ENCODE data around the gene ACACB.
"Not testable (repeated sequence)": the region's sequence is repeated elsewhere in the genome, so short reads cannot be mapped to it uniquely, and the experiment has no call there.

The ACACB gene

GRCh38 chr12:109170324-109170723 lies 53.9 kb downstream of the ACACB start:
- H3K9me3 ChIP-seq (ENCODE audit: control insufficient read depth, insufficient read depth, low read length), result no peaks in the 10 kb centered on the region
- no peaks in the 10 kb centered on the region for H3K27me3 ChIP-seq (ENCODE audit: control insufficient read depth, insufficient read depth, low read length)
- H3K4me3 ChIP-seq (ENCODE audit: low read length), result no peak overlapping the region
- H3K4me1 ChIP-seq (ENCODE audit: control insufficient read depth, insufficient read depth, low read length), result no peaks in the 10 kb centered on the region
- DNase-seq (ENCODE audit: low read depth, low spot score), result no peak
- peaks cover 4% of the 10 kb centered on the region; the same call in 1 of the 2 replicates for H3K36me3 ChIP-seq (ENCODE audit: control insufficient read depth, insufficient read depth, low read length)
- WGBS (ENCODE audit: insufficient coverage, insufficient read length), result no CpG with 5 or more reads among the region's 7 CpGs
- no peak overlapping the region for H3K27ac ChIP-seq (ENCODE audit: low read length)

DNA sequence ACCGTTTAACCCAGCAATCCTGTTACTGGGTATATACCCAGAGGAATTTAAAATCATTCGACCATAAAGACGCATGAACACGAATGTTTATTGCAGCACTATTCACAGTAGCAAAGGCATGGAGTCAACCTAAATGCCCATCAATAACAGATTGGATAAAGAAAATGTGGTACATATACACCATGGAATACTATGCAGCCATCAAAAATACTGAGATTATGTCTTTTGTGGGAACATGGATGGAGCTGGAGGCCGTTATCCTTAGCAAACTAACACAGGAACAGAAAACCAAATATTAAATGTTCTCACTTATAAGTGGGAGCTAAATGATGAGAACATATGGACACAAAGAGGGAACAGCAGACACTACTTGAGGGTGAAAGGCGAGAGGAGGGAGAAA lies 56.4 kb downstream of the ACACB start:
- not testable (repeated sequence) for H3K4me3 ChIP-seq (ENCODE audit: low read length); H3K27me3 ChIP-seq (ENCODE audit: control insufficient read depth, insufficient read depth, low read length); H3K36me3 ChIP-seq (ENCODE audit: control insufficient read depth, insufficient read depth, low read length); H3K4me1 ChIP-seq (ENCODE audit: control insufficient read depth, insufficient read depth, low read length); H3K27ac ChIP-seq (ENCODE audit: low read length); H3K9me3 ChIP-seq (ENCODE audit: control insufficient read depth, insufficient read depth, low read length); DNase-seq (ENCODE audit: low read depth, low spot score)
- no CpG with 5 or more reads among the region's 6 CpGs for WGBS (ENCODE audit: insufficient coverage, insufficient read length)

DNA sequence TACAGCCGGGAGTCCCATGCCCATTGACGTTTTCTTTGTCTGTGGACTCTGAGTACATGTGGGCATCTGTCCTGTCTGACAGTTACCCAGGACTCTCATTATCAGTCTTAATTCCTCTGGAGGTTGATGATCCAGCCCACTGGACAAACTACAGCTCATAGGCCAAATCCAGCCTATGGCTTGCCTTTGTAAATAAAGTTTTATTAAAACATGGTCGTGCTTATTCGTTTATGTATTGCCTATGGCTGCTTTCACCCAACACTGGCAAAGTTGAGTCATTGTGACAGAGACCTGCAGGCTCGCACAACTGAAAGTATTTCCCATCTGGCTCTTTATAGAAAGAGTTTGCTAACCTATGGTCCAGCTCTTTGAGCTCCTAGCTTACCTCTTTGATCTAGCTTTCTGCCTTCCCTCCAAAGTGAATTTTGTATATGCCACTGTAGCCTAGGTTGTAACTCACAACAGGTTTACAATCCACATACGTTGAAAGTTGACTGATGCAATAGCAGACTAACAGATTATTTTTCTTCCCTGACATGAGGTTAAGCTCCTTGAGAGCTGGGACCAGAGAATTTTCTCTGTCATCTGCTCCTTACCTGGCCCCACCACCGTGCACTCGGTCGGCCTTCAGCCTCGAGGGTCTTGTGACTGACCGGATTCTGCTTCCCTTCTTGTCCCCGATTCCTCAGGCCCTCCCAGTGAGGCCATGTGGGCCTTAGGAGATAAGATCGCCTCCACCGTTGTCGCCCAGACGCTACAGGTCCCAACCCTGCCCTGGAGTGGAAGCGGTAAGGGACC lies 57.3 kb downstream of the ACACB start:
- no peak for DNase-seq (ENCODE audit: low read depth, low spot score)
- Histone ChIP-seq H3K9me3 (ENCODE audit: control insufficient read depth, insufficient read depth, low read length) (no peaks in the 10 kb centered on the region), H3K27ac (ENCODE audit: low read length) (no peak overlapping the region), H3K27me3 (ENCODE audit: control insufficient read depth, insufficient read depth, low read length) (no peaks in the 10 kb centered on the region), H3K4me3 (ENCODE audit: low read length) (no peak overlapping the region), H3K4me1 (ENCODE audit: control insufficient read depth, insufficient read depth, low read length) (no peaks in the 10 kb centered on the region), H3K36me3 (ENCODE audit: control insufficient read depth, insufficient read depth, low read length) (peaks cover 4% of the 10 kb centered on the region; the same call in 1 of the 2 replicates)
- no CpG with 5 or more reads among the region's 17 CpGs for WGBS (ENCODE audit: insufficient coverage, insufficient read length)

DNA sequence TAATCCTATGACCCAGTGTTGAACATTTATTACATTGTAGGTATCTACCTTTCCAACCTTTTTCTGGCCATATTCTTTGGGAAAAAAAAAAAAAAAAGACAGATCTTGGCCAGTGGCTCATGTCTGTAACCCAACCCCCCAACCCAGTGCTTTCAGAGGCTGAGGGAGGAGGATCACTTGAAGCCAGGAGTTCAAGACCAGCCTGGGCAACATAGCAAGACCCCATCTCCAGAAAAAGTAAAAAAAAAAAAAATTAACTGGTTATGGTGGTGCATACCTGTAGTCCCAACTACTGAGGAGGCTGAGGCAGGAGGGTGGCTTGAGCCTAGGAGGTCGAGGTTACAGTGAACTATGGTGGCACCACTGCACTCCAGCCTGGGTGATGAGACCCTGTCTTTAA lies 58.1 kb downstream of the ACACB start:
- H3K27ac ChIP-seq (ENCODE audit: low read length), result no peak overlapping the region
- H3K36me3 ChIP-seq (ENCODE audit: control insufficient read depth, insufficient read depth, low read length), result peaks cover 7% of the 10 kb centered on the region; the same call in 1 of the 2 replicates
- DNase-seq (ENCODE audit: low read depth, low spot score), result no peak
- H3K27me3 ChIP-seq (ENCODE audit: control insufficient read depth, insufficient read depth, low read length), result no peaks in the 10 kb centered on the region
- no peaks in the 10 kb centered on the region for H3K9me3 ChIP-seq (ENCODE audit: control insufficient read depth, insufficient read depth, low read length)
- no peak overlapping the region for H3K4me3 ChIP-seq (ENCODE audit: low read length)
- WGBS (ENCODE audit: insufficient coverage, insufficient read length), result no CpG with 5 or more reads among the region's 1 CpG
- no peaks in the 10 kb centered on the region for H3K4me1 ChIP-seq (ENCODE audit: control insufficient read depth, insufficient read depth, low read length)

DNA sequence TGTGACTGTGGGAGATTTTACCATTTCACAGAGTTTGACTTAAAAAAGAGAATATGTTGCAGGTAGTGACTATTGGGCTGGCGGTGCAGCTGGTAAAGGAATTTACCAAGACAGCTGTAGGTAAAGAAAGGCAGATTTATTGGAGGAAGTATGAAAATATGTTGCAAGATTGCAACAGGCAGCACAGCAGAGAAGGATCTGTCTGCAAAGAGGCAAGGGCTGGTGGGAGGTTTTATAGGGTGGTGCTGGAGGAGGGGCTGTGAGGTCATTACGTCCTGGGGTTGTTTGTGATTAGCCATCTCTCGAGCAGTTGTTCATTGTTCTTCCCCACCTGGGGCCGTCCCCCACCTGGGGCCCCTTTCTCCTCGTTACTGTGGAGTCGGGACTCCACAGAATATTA lies 62.1 kb downstream of the ACACB start:
- no peaks in the 10 kb centered on the region for H3K9me3 ChIP-seq (ENCODE audit: control insufficient read depth, insufficient read depth, low read length)
- H3K4me1 ChIP-seq (ENCODE audit: control insufficient read depth, insufficient read depth, low read length), result no peaks in the 10 kb centered on the region
- DNase-seq (ENCODE audit: low read depth, low spot score), result no peak
- peaks cover 3% of the 10 kb centered on the region; the same call in 1 of the 2 replicates for H3K36me3 ChIP-seq (ENCODE audit: control insufficient read depth, insufficient read depth, low read length)
- no peak overlapping the region for H3K27ac ChIP-seq (ENCODE audit: low read length)
- H3K27me3 ChIP-seq (ENCODE audit: control insufficient read depth, insufficient read depth, low read length), result no peaks in the 10 kb centered on the region
- WGBS (ENCODE audit: insufficient coverage, insufficient read length), result no CpG with 5 or more reads among the region's 6 CpGs
- H3K4me3 ChIP-seq (ENCODE audit: low read length), result no peak overlapping the region

GRCh38 chr12:109179927-109180326 lies 63.5 kb downstream of the ACACB start:
- Histone ChIP-seq H3K27ac (ENCODE audit: low read length) (no peak overlapping the region), H3K36me3 (ENCODE audit: control insufficient read depth, insufficient read depth, low read length) (peaks cover 3% of the 10 kb centered on the region; the same call in 1 of the 2 replicates), H3K4me1 (ENCODE audit: control insufficient read depth, insufficient read depth, low read length) (no peaks in the 10 kb centered on the region), H3K9me3 (ENCODE audit: control insufficient read depth, insufficient read depth, low read length) (no peaks in the 10 kb centered on the region), H3K27me3 (ENCODE audit: control insufficient read depth, insufficient read depth, low read length) (no peaks in the 10 kb centered on the region), H3K4me3 (ENCODE audit: low read length) (no peak overlapping the region)
- no CpG with 5 or more reads among the region's 6 CpGs for WGBS (ENCODE audit: insufficient coverage, insufficient read length)
- DNase-seq (ENCODE audit: low read depth, low spot score), result no peak

GRCh38 chr12:109182041-109182839 lies 65.9 kb downstream of the ACACB start:
- no peak overlapping the region for H3K27ac ChIP-seq (ENCODE audit: low read length)
- WGBS (ENCODE audit: insufficient coverage, insufficient read length), result no CpG with 5 or more reads among the region's 7 CpGs

DNA sequence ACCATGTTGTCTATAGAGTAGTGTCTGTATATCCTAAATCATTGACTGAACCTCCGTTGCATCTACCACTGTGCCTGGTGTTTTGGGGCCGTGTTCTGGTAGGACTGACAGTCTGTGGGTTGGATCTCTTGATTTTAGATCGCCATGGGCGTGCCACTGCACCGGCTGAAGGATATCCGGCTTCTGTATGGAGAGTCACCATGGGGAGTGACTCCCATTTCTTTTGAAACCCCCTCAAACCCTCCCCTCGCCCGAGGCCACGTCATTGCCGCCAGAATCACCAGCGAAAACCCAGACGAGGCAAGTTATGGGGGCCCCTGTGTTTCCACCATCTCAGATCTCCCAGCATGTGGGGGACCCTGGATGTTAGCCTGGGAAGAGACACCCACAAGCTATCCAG lies 69.1 kb downstream of the ACACB start:
- Histone ChIP-seq H3K4me1 (ENCODE audit: control insufficient read depth, insufficient read depth, low read length) (no peaks in the 10 kb centered on the region), H3K36me3 (ENCODE audit: control insufficient read depth, insufficient read depth, low read length) (no peaks in the 10 kb centered on the region; the same call in 1 of the 2 replicates), H3K9me3 (ENCODE audit: control insufficient read depth, insufficient read depth, low read length) (no peaks in the 10 kb centered on the region), H3K4me3 (ENCODE audit: low read length) (no peak overlapping the region), H3K27me3 (ENCODE audit: control insufficient read depth, insufficient read depth, low read length) (no peaks in the 10 kb centered on the region), H3K27ac (ENCODE audit: low read length) (no peak overlapping the region)
- DNase-seq (ENCODE audit: low read depth, low spot score), result no peak
- no CpG with 5 or more reads among the region's 12 CpGs for WGBS (ENCODE audit: insufficient coverage, insufficient read length)

More at GRCh38 chr12:109182041-109182839, 65.9 kb downstream of the ACACB start:
- Histone ChIP-seq H3K36me3 (ENCODE audit: control insufficient read depth, insufficient read depth, low read length) (peaks cover 3% of the 10 kb centered on the region; the same call in 1 of the 2 replicates), H3K27me3 (ENCODE audit: control insufficient read depth, insufficient read depth, low read length) (no peaks in the 10 kb centered on the region), H3K4me3 (ENCODE audit: low read length) (no peak overlapping the region), H3K4me1 (ENCODE audit: control insufficient read depth, insufficient read depth, low read length) (no peaks in the 10 kb centered on the region), H3K9me3 (ENCODE audit: control insufficient read depth, insufficient read depth, low read length) (no peaks in the 10 kb centered on the region)
- no peak for DNase-seq (ENCODE audit: low read depth, low spot score)

GRCh38 chr12:109186993-109187653 lies 70.7 kb downstream of the ACACB start:
- Histone ChIP-seq H3K27ac (ENCODE audit: low read length) (no peak overlapping the region), H3K4me3 (ENCODE audit: low read length) (no peak overlapping the region), H3K9me3 (ENCODE audit: control insufficient read depth, insufficient read depth, low read length) (no peaks in the 10 kb centered on the region), H3K4me1 (ENCODE audit: control insufficient read depth, insufficient read depth, low read length) (no peaks in the 10 kb centered on the region), H3K36me3 (ENCODE audit: control insufficient read depth, insufficient read depth, low read length) (no peaks in the 10 kb centered on the region; the same call in 1 of the 2 replicates), H3K27me3 (ENCODE audit: control insufficient read depth, insufficient read depth, low read length) (no peaks in the 10 kb centered on the region)
- 98% methylated on average over 3 of the region's 10 CpGs for WGBS (ENCODE audit: insufficient coverage, insufficient read length)
- no peak for DNase-seq (ENCODE audit: low read depth, low spot score)

- no peaks in the 10 kb centered on the region for H3K27me3 ChIP-seq (ENCODE audit: control insufficient read depth, insufficient read depth, low read length)
Observed at GRCh38 chr12:109188108-109188712, 71.8 kb downstream of the ACACB start.

More at GRCh38 chr12:109188108-109188712, 71.8 kb downstream of the ACACB start:
- Histone ChIP-seq H3K4me3 (ENCODE audit: low read length) (no peak overlapping the region), H3K27ac (ENCODE audit: low read length) (no peak overlapping the region), H3K4me1 (ENCODE audit: control insufficient read depth, insufficient read depth, low read length) (no peaks in the 10 kb centered on the region), H3K36me3 (ENCODE audit: control insufficient read depth, insufficient read depth, low read length) (no peaks in the 10 kb centered on the region; the same call in 1 of the 2 replicates), H3K9me3 (ENCODE audit: control insufficient read depth, insufficient read depth, low read length) (no peaks in the 10 kb centered on the region)
- no CpG with 5 or more reads among the region's 4 CpGs for WGBS (ENCODE audit: insufficient coverage, insufficient read length)
- no peak for DNase-seq (ENCODE audit: low read depth, low spot score)

All from iPS DF 6.9 (cell line).